Measurements from ENCODE around the gene KCNK7.

KCNK7 gene

DNA sequence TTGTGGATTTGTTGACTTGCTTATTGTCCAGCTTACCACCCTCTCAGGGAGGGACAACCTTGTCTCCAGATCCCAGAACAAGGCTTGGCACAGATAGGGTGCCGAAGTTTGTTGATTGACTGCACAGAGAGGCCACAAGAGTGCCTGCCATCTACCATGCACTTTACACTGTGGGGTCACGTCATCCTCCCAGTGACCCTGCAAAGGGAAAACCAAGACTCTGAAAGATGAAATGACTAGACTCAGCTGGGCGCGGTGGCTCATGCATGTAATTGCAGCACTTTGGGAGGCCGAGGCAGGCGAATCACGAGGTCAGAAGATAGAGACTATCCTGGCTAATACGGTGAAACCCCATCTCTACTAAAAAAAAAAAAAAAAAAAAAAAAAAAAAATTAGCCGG, 32.8 kb downstream of the KCNK7 start:
- TF ChIP-seq, protein P1, sequence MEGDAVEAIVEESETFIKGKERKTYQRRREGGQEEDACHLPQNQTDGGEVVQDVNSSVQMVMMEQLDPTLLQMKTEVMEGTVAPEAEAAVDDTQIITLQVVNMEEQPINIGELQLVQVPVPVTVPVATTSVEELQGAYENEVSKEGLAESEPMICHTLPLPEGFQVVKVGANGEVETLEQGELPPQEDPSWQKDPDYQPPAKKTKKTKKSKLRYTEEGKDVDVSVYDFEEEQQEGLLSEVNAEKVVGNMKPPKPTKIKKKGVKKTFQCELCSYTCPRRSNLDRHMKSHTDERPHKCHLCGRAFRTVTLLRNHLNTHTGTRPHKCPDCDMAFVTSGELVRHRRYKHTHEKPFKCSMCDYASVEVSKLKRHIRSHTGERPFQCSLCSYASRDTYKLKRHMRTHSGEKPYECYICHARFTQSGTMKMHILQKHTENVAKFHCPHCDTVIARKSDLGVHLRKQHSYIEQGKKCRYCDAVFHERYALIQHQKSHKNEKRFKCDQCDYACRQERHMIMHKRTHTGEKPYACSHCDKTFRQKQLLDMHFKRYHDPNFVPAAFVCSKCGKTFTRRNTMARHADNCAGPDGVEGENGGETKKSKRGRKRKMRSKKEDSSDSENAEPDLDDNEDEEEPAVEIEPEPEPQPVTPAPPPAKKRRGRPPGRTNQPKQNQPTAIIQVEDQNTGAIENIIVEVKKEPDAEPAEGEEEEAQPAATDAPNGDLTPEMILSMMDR (conservative IDR thresholded peaks at IDR 0.05; ENCODE audit: low read depth, low read length) = no peak

DNA sequence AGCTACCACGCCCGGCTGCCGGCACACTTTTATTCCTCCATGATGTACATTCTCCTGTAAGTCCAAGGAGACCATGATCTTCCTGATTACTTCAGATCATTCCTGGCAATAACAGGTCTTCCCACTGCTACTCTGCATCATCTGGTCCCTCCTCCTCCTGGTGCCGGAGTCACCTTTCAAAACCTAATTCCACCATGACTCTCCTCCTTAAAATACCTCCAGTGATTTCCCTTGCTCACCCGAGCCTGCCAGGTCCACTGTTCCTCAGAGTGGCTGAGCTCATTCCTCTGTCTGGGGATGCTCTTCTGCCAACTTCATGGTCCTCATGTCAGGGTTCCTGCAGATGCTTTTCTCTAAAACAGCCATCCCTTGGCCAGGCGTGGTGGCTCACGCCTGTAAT, 33.6 kb downstream of the KCNK7 start:
- H3K4me2 ChIP-seq = no peak overlapping the region
- H3K9ac ChIP-seq = no peak overlapping the region
- TF ChIP-seq, protein P1 (conservative IDR thresholded peaks at IDR 0.05; ENCODE audit: low read depth, low read length) = no peak
- no peak overlapping the region for H3K27ac ChIP-seq
- H3K27me3 ChIP-seq (ENCODE audit: insufficient read depth, low read depth) = no peaks in the 10 kb centered on the region
- H3K79me2 ChIP-seq (ENCODE audit: insufficient read depth, low read depth) = peaks cover 7% of the 10 kb centered on the region; the same call in 1 of the 2 replicates
- H2AFZ ChIP-seq (ENCODE audit: low read depth) = no peak overlapping the region
- H4K20me1 ChIP-seq (ENCODE audit: insufficient read depth) = no peaks in the 10 kb centered on the region
- no peaks in the 10 kb centered on the region for H3K36me3 ChIP-seq (ENCODE audit: insufficient read depth)
- peaks cover 30% of the 10 kb centered on the region for H3K4me1 ChIP-seq (ENCODE audit: low read depth, poor library complexity, severe bottlenecking)
- no peak overlapping the region for H3K4me3 ChIP-seq (IDR thresholded peaks at IDR 0.05; ENCODE audit: insufficient read depth, low read depth, low read length)

More for the DNA sequence above, 32.8 kb downstream of the KCNK7 start:
- H3K27ac ChIP-seq = no peak overlapping the region
- peaks cover 13% of the 10 kb centered on the region for H3K79me2 ChIP-seq (ENCODE audit: insufficient read depth, low read depth)
- no peak overlapping the region for H3K4me2 ChIP-seq
- peaks cover 33% of the 10 kb centered on the region for H3K4me1 ChIP-seq (ENCODE audit: low read depth, poor library complexity, severe bottlenecking)
- no peak overlapping the region for H3K9ac ChIP-seq
- no peak overlapping the region for H2AFZ ChIP-seq (ENCODE audit: low read depth)
- H3K36me3 ChIP-seq (ENCODE audit: insufficient read depth) = no peaks in the 10 kb centered on the region
- no peak overlapping the region for H3K4me3 ChIP-seq (IDR thresholded peaks at IDR 0.05; ENCODE audit: insufficient read depth, low read depth, low read length)
- H4K20me1 ChIP-seq (ENCODE audit: insufficient read depth) = no peaks in the 10 kb centered on the region
- no peaks in the 10 kb centered on the region for H3K27me3 ChIP-seq (ENCODE audit: insufficient read depth, low read depth)

DNA sequence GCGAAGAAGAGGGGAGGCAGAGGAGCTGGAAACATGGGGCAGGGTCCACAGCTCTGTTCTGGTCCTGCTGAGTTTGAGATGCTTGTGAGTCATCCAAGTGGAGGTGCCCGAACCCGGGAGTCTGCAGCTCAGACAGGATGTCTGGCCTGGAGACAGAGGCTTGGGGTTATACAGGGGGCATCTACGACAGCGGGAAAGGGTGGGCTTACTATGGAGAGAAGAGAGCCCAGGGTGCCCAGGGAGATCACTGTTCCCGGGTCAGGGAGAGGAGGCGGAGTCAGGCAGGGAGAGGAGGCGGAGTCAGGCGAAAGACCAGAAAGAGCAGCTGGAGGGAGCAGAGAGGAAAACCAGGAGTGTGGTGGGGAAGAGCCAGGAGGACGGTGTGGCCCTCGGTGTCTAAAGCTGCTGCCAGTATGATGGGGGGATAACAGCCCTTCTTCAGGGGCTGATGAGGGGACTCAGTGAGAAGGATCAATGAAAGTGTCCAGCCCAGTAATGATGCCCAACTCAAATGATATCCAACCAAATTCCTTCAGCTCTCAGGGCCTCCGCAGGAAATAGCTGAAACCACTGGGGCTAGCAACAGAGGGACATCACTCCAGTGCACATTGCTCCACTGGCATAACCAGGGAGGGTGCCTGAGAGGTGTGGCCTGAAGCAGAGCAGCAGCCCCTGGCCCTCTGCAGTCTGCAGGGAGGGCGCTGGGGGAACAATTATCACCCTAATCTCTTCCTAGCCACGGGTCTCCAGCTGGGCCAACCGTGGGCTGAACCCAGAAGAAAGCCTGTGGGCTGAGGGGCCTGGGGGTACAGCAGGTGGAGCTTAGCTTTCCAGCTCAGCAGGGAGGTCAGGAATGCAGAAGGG, 34.8 kb downstream of the KCNK7 start:
- Histone ChIP-seq H3K9ac (no peak overlapping the region), H2AFZ (ENCODE audit: low read depth) (no peak overlapping the region), H3K4me3 (IDR thresholded peaks at IDR 0.05; ENCODE audit: insufficient read depth, low read depth, low read length) (no peak overlapping the region)

DNA sequence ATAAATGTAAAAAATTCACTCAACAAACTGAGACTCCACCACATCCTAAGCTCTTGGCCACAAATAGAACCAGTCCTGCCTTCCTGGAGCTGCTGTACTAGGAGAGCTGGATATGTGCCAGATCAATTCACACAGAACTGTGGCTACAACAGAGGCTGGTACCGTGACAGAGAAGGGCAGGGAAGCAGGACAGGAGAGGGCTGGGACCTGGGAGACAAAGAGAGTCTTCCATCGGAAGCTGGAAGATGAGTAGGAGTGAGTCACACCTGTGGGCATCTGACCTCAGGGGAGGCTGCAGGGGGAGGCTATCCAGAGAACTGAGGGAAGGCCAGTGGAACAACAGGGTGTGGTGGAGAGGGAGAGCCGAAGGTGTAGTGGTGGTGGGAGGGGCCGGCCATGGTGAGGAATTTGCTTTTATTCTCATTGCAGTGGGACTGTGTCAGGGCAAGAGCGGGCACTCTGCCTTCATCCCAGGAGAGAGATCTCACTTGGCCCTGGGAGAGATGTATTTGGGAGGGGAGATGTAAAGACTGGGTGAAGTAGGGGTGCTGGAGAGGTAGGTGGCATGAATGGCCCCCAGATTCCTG, 35.6 kb downstream of the KCNK7 start:
- Histone ChIP-seq H3K27me3 (ENCODE audit: insufficient read depth, low read depth) (no peaks in the 10 kb centered on the region), H3K79me2 (ENCODE audit: insufficient read depth, low read depth) (no peaks in the 10 kb centered on the region), H3K4me2 (no peak overlapping the region), H3K4me1 (ENCODE audit: low read depth, poor library complexity, severe bottlenecking) (peaks cover 38% of the 10 kb centered on the region), H3K36me3 (ENCODE audit: insufficient read depth) (no peaks in the 10 kb centered on the region), H3K4me3 (IDR thresholded peaks at IDR 0.05; ENCODE audit: insufficient read depth, low read depth, low read length) (no peak overlapping the region), H3K27ac (no peak overlapping the region), H4K20me1 (ENCODE audit: insufficient read depth) (no peaks in the 10 kb centered on the region), H2AFZ (ENCODE audit: low read depth) (no peak overlapping the region), H3K9ac (no peak overlapping the region)
- TF ChIP-seq, protein P1 (conservative IDR thresholded peaks at IDR 0.05; ENCODE audit: low read depth, low read length) = no peak

More for the DNA sequence above, 34.8 kb downstream of the KCNK7 start:
- peaks cover 33% of the 10 kb centered on the region for H3K4me1 ChIP-seq (ENCODE audit: low read depth, poor library complexity, severe bottlenecking)
- no peaks in the 10 kb centered on the region for H3K27me3 ChIP-seq (ENCODE audit: insufficient read depth, low read depth)
- H4K20me1 ChIP-seq (ENCODE audit: insufficient read depth) = no peaks in the 10 kb centered on the region
- no peak overlapping the region for H3K4me2 ChIP-seq
- H3K27ac ChIP-seq = no peak overlapping the region
- H3K79me2 ChIP-seq (ENCODE audit: insufficient read depth, low read depth) = no peaks in the 10 kb centered on the region
- TF ChIP-seq, protein P1 (conservative IDR thresholded peaks at IDR 0.05; ENCODE audit: low read depth, low read length) = no peak
- H3K36me3 ChIP-seq (ENCODE audit: insufficient read depth) = no peaks in the 10 kb centered on the region
